Neural cell (in vitro differentiated cells): ENCODE measurements around the gene ZNF460. TPM values are rescaled to one million over a fixed set of nuclear protein-coding genes. Genes with fewer than 3 reads are reported as not detected.

Source experiments
- H2AFZ ChIP-seq: fragments of 200-600, 300-800 bp; sonication (generic), shearing (Covaris generic); 2 replicates; pipeline ENCODE4 v1.6.0; 2014; ENCODE audit warnings: low read depth, mild to moderate bottlenecking, antibody characterized with exemption, low read length, moderate library complexity
- H3F3A ChIP-seq: fragments of 200-600 bp; shearing (Covaris generic); 2 replicates; pipeline ENCODE4 v1.6.1; 2016; ENCODE audit warnings: mild to moderate bottlenecking, moderate library complexity, mixed read lengths, antibody characterized with exemption, low read length; ENCODE audit not compliant: insufficient read depth, poor library complexity, severe bottlenecking
- H3K27ac ChIP-seq: fragments of 200-600, 300-800 bp; sonication (generic), shearing (Covaris generic); 2 replicates; pipeline ENCODE4 v1.5.1; 2014; ENCODE audit warnings: mild to moderate bottlenecking, low read length, moderate library complexity
- H3K27me3 ChIP-seq: fragments of 300-800, 200-600 bp; sonication (generic), shearing (Covaris generic); 2 replicates; pipeline ENCODE4 v1.6.0; 2014; ENCODE audit warnings: mild to moderate bottlenecking, low read depth, low read length, moderate library complexity; ENCODE audit not compliant: insufficient read depth
- H3K36me3 ChIP-seq: fragments of 300-800, 200-600 bp; sonication (generic), shearing (Covaris generic); 2 replicates; pipeline ENCODE4 v1.5.1; 2014; ENCODE audit warnings: mild to moderate bottlenecking, antibody characterized with exemption, low read length, moderate library complexity; ENCODE audit not compliant: insufficient read depth
- H3K4me2 ChIP-seq: fragments of 300-800, 200-600 bp; sonication (generic), shearing (Covaris generic); 2 replicates; pipeline ENCODE4 v1.6.0; 2014; ENCODE audit warnings: mild to moderate bottlenecking, low read length
- H3K4me3 ChIP-seq: fragments of 300-800, 200-600 bp; sonication (generic), shearing (Covaris generic); 2 replicates; pipeline ENCODE4 v1.5.1; 2014; ENCODE audit warnings: mild to moderate bottlenecking, low read length, moderate library complexity
- H3K79me2 ChIP-seq: fragments of 200-600 bp; shearing (Covaris generic); replicated peaks from 2 replicates; pipeline ENCODE4 v1.6.0; 2014; ENCODE audit warnings: mild to moderate bottlenecking, low read length, moderate library complexity; ENCODE audit not compliant: insufficient read depth
- H3K9ac ChIP-seq: fragments of 300-800, 200-600 bp; sonication (generic), shearing (Covaris generic); 2 replicates; pipeline ENCODE4 v1.6.1; 2016; ENCODE audit warnings: mild to moderate bottlenecking, low read length, mixed read lengths
- H3K9me2 ChIP-seq: fragments of 200-600 bp; shearing (Covaris generic); 2 replicates; pipeline ENCODE4 v1.6.1; 2016; ENCODE audit warnings: mild to moderate bottlenecking, low read length, mixed read lengths; ENCODE audit not compliant: insufficient read depth
- H3K9me3 ChIP-seq: fragments of 200-600, 300-800 bp; sonication (generic), shearing (Covaris generic); 2 replicates; pipeline ENCODE4 v1.6.1; 2016; ENCODE audit warnings: mild to moderate bottlenecking, mixed run types, low read length, moderate library complexity, mixed read lengths
- H4K20me1 ChIP-seq: fragments of 200-600 bp; shearing (Covaris generic); 2 replicates; pipeline ENCODE4 v1.6.1; 2016; ENCODE audit warnings: mild to moderate bottlenecking, mixed run types; ENCODE audit not compliant: insufficient read depth
- CTCF ChIP-seq: fragments of 450-650 bp; IDR thresholded peaks from 2 replicates; pipeline ENCODE4 v1.5.1; 2014; ENCODE audit warnings: antibody characterized with exemption, mild to moderate bottlenecking, moderate library complexity; ENCODE audit not compliant: poor library complexity, severe bottlenecking
- EP300 ChIP-seq: fragments of 450-650 bp; conservative IDR thresholded peaks from 2 replicates; pipeline ENCODE4 v1.6.1; 2014; ENCODE audit warnings: antibody characterized with exemption, mild to moderate bottlenecking, moderate library complexity; ENCODE audit not compliant: poor library complexity, severe bottlenecking
- EZH2 ChIP-seq: fragments of 200-600, 300-800 bp; shearing (Covaris generic), sonication (generic); IDR thresholded peaks from 2 replicates; pipeline ENCODE4 v1.6.1; 2014; ENCODE audit warnings: antibody characterized with exemption, low read length, borderline replicate concordance, mild to moderate bottlenecking; ENCODE audit not compliant: insufficient read depth, poor library complexity, severe bottlenecking
- MXI1 ChIP-seq: fragments of 450-650 bp; conservative IDR thresholded peaks from 2 replicates; pipeline ENCODE4 v1.6.1; 2014; ENCODE audit warnings: antibody characterized with exemption, mild to moderate bottlenecking; ENCODE audit not compliant: poor library complexity, severe bottlenecking
- POLR2AphosphoS5 ChIP-seq: IDR thresholded peaks from 2 replicates; pipeline ENCODE4 v1.6.1; 2012
- RAD21 ChIP-seq: fragments of 450-650 bp; conservative IDR thresholded peaks from 2 replicates; pipeline ENCODE4 v1.6.1; 2014; ENCODE audit warnings: antibody characterized with exemption, mild to moderate bottlenecking, moderate library complexity
- REST ChIP-seq: IDR thresholded peaks from 2 replicates; pipeline ENCODE4 v1.6.1; 2012; ENCODE audit warnings: borderline replicate concordance
- SMC3 ChIP-seq: fragments of 450-650 bp; conservative IDR thresholded peaks from 2 replicates; pipeline ENCODE4 v1.6.1; 2014; ENCODE audit warnings: antibody characterized with exemption, mild to moderate bottlenecking, moderate library complexity; ENCODE audit not compliant: poor library complexity
- TAF1 ChIP-seq: IDR thresholded peaks from 2 replicates; pipeline ENCODE4 v1.6.1; 2012; ENCODE audit warnings: low read depth
- polyA plus RNA-seq: library from polyadenylated mRNA; depleted of rRNA; stranded (reverse); fragments of >200 nt; gene quantifications from 2 replicates; pipeline ENCODE4 v1.2.3, GENCODE V29; 2014

The ZNF460 gene
- polyA plus RNA-seq, 1 donor from 2014 or later, result 11.2 TPM

GRCh38 chr19:57288373-57288772 lies 8.1 kb downstream of the ZNF460 start:
- H2AFZ ChIP-seq, result no peak overlapping the region
- H3K27me3 ChIP-seq, result no peaks in the 10 kb centered on the region
- no peak overlapping the region for H3K9ac ChIP-seq
- H3K36me3 ChIP-seq, result peaks cover 28% of the 10 kb centered on the region
- H3K27ac ChIP-seq, result no peak overlapping the region
- no peak overlapping the region for H3K4me3 ChIP-seq
- no peaks in the 10 kb centered on the region for H3K9me3 ChIP-seq
- no peaks in the 10 kb centered on the region for H4K20me1 ChIP-seq
- no peak for TF ChIP-seq RAD21
- TF ChIP-seq EP300, result no peak
- no peak for TF ChIP-seq SMC3
- TF ChIP-seq REST, result no peak
- no peak for TF ChIP-seq MXI1
- no peak for TF ChIP-seq EZH2
- TF ChIP-seq CTCF, result no peak
- TF ChIP-seq POLR2AphosphoS5, result no peak
- TF ChIP-seq TAF1, result no peak
- H3K9me2 ChIP-seq, result no peaks in the 10 kb centered on the region
- no peaks in the 10 kb centered on the region for H3F3A ChIP-seq
- H3K79me2 ChIP-seq, result peaks cover 65% of the 10 kb centered on the region
- no peak overlapping the region for H3K4me2 ChIP-seq

- Histone ChIP-seq H3K9me2 (no peaks in the 10 kb centered on the region), H3K27me3 (no peaks in the 10 kb centered on the region), H3K36me3 (peaks cover 42% of the 10 kb centered on the region), H3F3A (no peaks in the 10 kb centered on the region), H3K27ac (no peak overlapping the region), H3K9ac (no peak overlapping the region), H2AFZ (no peak overlapping the region), H3K79me2 (peaks cover 58% of the 10 kb centered on the region), H4K20me1 (no peaks in the 10 kb centered on the region), H3K4me2 (no peak overlapping the region), H3K9me3 (peaks cover 9% of the 10 kb centered on the region), H3K4me3 (no peak overlapping the region)
- TF ChIP-seq RAD21 (no peak), POLR2AphosphoS5 (no peak), EP300 (no peak), TAF1 (no peak), REST (no peak), MXI1 (no peak), EZH2 (no peak), CTCF (no peak), SMC3 (no peak)
Measured at GRCh38 chr19:57290970-57291369, 10.7 kb downstream of the ZNF460 start.
